GM12873 (cell line): Measurements from ENCODE around the gene HS1BP3.

Source experiments
- CTCF ChIP-seq: IDR thresholded peaks from 2 replicates; pipeline ENCODE4 v1.5.1; 2012; ENCODE audit warnings: low read depth, mild to moderate bottlenecking, moderate library complexity, low read length, control low read depth; ENCODE audit not compliant: insufficient read depth; ENCODE audit errors: missing control alignments

HS1BP3 gene

GRCh38 chr2:20584045-20584398, 66.9 kb downstream of the HS1BP3 start:
- no peak for TF ChIP-seq CTCF

GRCh38 chr2:20583425-20583881, 67.4 kb downstream of the HS1BP3 start:
- TF ChIP-seq CTCF = no peak

GRCh38 chr2:20582600-20583221, 68.2 kb downstream of the HS1BP3 start:
- TF ChIP-seq CTCF = no peak

- no peak for TF ChIP-seq CTCF
These were observed 70.0 kb downstream of the HS1BP3 start for GRCh38 chr2:20580690-20581437.

- no peak for TF ChIP-seq CTCF
These were observed 71.0 kb downstream of the HS1BP3 start for GRCh38 chr2:20579866-20580265.

- no peak for TF ChIP-seq CTCF
These were observed 71.7 kb downstream of the HS1BP3 start for GRCh38 chr2:20578895-20579825.
